HG02798 (cell line): ENCODE measurements around the gene MINDY1.

Experiments
- ATAC-seq: cut with Tn5 transposase; IDR thresholded peaks from one replicate; pipeline ENCODE4 v1.9.1; 2021; ENCODE audit warnings: mild to moderate bottlenecking; ENCODE audit not compliant: unreplicated experiment, poor library complexity

MINDY1 gene

DNA sequence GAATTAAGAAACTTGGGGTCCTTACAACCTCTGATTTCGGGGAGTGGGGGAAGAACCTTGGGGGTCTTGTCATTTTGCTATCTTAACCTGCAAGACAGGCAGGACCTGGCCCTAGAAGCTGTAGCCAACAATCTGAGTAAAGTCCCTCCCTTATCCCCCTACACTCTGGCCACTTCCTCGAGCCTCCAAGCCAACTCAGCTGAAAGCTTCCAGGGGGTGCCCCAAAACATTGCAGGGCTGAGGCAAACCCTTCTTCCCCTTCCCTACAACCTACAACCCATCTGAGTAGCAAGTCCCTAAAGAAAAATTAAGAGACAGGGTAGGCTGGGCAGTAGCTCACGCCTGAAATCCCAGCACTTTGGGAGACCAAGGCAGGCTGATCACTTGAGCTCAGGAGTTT, 37.1 kb downstream of the MINDY1 start:
- no peak for ATAC-seq

DNA sequence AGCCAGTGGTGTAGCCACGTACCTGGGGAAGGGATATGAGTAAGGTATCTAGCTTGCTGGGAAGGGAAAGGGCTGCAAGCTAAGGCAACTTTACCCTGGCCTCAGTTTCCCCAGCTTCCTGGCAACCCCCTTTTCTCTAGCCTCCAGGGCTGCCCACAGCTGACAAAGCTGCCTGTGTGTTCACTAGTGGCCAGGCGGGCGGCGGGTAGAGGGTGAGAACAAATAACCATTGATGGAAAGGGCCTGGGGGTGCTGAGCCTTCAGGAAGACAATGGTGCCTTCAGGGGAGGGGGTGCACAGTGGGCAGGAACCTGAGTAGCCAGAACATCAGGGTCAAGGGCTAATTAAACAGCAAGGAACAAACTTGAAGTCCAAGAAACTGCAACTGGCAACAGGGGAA, 38.2 kb downstream of the MINDY1 start:
- ATAC-seq = no peak

DNA sequence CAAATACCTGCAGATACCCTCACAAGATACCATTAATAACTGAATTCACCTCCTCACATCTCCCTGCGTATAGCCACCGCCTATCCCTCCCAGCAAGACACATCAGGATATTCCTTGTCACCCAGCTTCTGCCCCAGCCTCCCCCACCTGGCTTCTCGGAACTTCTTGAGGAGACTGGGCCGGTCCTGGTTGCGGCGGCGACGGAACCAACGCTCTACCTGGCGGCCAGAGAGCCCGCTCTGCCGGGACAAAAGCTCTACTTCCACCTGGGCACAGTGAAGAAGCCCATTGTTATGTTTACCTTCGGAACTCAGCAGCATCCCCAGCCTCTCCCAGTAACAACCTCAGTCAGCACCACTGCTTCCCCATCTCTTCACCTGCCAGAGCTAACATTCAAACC, 38.8 kb downstream of the MINDY1 start:
- ATAC-seq = no peak

DNA sequence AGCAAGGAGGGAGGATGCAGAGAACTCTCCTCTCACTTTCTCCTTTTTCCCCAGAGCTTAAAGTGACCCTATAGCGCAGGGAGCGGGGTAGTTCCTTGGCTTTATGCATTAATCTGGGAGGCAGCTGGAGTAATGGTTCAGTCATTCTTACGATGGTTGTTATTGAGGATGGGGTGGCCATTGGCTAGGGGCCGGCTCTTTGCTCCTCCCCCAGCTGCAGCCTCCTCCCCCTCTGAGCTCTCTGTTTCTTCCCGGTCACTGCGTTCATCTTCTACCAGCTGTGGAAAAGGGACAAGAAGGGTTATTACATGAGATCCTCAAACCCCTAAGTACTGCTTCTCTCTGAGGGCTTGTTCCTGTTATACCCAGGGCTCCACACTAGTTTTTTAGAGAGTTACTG, 40.7 kb downstream of the MINDY1 start:
- no peak for ATAC-seq

DNA sequence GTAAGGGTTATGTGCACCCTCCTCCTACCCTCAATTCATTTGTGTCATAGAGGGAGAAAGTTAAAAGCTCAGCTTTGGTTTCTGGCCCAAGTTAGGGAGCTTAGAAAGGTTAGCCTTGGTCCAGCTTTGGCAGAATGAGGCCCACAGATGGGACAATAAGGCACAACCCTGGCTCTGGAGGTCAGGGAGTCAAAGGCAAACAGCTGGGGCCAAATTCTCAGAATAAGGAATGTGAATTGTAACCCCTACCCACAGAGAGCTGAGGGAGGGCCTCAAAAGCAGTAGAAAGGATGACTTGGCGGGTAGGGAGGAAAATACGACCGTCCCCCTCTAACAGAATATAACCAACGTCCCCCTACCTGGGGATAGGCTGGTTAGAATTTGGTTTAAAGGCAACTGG, 41.1 kb downstream of the MINDY1 start:
- ATAC-seq = no peak

DNA sequence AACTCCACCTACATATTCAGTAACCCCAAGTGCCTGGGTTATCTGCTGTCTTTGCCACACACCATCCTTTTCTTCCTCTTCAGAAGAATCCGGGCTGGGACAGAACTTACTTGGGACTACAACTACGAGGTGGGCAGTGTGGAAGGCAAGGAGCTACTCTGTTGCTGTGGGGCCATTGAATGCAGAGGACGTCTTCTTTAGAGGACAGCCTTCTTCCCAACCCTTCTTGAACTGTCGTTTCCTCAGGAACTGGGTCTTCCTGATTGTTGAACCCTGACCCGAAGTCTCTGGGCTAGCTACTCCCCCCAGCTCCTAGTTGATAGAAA, 42.6 kb downstream of the MINDY1 start:
- no peak for ATAC-seq

DNA sequence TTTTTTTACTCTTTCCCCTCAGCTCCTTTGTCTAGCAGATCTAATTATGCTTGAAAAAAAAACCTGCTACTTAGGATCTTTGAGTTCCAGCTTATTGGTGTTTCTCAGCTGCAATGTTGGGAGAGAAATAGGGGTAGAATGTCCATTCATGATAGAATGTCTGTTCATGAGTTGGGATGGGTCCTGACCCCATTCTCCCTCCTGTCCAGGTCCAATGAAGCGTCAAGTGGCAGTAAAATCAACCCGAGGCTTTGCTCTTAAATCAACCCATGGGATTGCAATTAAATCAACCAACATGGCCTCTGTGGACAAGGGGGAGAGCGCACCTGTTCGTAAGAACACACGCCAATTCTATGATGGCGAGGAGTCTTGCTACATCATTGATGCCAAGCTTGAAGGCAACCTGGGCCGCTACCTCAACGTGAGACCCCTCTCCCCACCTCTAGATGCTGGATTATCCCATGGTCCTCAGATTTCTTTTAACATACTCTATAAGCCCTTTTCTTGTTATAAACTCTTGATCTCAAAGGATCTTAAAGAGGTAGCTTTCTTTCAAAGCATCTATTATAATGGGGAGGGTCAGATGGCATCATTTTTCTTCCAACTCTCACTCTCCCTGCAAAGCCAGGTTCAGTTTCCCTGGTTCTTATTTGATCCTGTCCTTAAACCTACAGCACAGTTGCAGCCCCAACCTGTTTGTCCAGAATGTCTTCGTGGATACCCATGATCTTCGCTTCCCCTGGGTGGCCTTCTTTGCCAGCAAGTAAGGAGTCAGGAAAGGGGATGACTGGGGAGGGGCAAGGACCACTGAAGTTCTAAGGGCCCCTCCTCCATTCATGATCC, 43.2 kb downstream of the MINDY1 start:
- ATAC-seq = no peak

DNA sequence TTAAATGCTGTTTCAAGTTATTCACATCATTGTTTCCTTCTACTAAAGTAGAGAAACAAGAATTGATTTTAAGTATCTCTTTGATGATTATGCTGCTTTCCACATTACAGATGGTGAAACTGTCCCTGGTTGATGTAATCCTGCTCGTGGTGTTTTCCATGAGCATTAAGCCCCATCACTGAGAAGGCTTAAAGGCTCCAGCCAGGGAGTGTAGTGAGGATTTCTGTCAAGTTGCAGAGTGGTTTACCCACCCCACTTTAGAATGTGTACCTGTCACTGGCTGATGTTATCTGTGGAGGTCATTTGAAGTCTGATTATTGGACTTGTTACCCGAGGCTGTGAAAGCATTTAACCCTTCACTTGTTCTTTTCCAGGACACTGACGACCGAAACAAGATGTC, 44.9 kb downstream of the MINDY1 start:
- ATAC-seq = no peak

DNA sequence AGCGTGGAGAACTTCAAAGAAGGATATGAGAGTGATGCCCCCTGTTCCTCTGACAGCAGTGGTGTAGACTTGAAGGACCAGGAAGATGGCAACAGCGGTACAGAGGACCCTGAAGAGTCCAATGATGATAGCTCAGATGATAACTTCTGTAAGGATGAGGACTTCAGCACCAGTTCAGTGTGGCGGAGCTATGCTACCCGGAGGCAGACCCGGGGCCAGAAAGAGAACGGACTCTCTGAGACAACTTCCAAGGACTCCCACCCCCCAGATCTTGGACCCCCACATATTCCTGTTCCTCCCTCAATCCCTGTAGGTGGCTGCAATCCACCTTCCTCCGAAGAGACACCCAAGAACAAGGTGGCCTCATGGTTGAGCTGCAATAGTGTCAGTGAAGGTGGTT, 46.1 kb downstream of the MINDY1 start:
- no peak for ATAC-seq

DNA sequence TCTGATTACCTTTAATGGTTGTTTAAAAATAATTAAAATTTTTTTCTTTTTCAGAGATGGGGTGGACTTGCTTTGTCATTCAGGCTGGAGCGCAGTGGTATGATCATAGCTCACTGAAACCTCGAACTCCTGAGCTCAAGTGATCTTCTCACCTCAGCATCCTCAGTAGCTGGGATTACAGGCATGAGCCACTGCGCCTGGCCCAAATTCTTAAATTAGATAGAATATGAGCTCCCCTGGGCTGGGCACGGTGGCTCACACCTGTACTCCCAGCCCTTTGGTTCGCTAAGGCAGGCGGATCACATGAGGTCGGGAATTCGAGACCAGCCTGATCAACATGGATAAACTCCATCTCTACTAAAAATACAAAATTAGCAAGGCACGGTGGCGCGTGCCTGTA, 49.0 kb downstream of the MINDY1 start:
- no peak for ATAC-seq

DNA sequence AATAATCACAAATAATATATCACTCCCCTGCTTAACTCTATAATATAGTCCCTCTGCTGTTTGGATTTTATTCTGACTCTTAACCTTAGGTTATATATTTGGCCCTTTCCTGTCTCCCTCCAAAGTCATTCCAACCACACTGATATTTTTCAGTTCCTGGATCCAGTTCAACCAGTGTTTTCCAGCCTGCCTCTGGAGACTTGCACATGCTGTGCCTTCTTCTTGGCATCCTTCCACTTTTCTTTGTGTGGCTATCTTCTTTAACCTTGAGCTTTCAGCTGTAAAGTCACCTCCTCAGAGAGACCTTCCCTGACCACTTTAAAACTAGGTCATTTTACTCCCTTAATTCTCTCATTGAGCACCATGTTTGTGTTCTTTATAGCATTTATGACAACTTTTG, 51.4 kb downstream of the MINDY1 start:
- ATAC-seq = no peak

DNA sequence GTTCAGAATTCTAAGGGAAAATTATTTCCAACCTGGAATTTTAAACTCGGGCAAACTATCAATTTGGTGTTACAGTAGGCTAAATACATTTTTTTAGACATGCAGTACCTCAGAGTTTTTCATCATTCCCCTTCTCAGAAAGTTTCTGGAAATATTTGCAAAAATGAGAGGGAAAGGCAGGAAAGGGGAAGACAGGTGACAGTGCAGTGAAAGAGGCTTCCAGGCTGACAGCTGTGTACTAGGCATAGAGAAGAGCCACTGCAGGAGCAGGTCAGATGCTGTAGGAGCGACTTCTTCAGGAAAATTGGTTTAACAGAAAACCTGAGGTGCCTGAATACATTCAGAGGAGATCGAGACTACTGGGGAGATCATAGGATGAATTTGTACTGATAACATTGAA, 52.0 kb downstream of the MINDY1 start:
- no peak for ATAC-seq
